Panc1 (cell line): ENCODE measurements around the gene PNRC1. TPM values are rescaled to one million over a fixed set of nuclear protein-coding genes. Genes with fewer than 3 reads are reported as not detected.
"Not testable (repeated sequence)": the region's sequence is repeated elsewhere in the genome, so short reads cannot be mapped to it uniquely, and the experiment has no call there.

ENCODE experiments used
- ATAC-seq: fragments of 200-7000 bp; cut with Tn5 transposase; 2 replicates; pipeline ENCODE4 v1.9.1; 2020; ENCODE audit warnings: mild to moderate bottlenecking, moderate library complexity
- BruUV-seq: library from RNA; stranded (reverse); fragments of 400-500 nt; replicated peaks from 2 replicates; lab custom pipeline; 2021; lab: Mats Ljungman, UMichigan
- CTCF ChIA-PET: fragments of 300-600 bp; sonication (Branson Sonifier 250); formaldehyde crosslinking; loops from one replicate; lab custom pipeline; 2022; ENCODE audit warnings: antibody characterized with exemption; lab: Charles Lee
- POLR2A ChIA-PET: fragments of 300-600 bp; sonication (Branson Sonifier 250); formaldehyde crosslinking; loops from one replicate; lab custom pipeline; 2022; ENCODE audit warnings: antibody characterized with exemption; lab: Charles Lee
- DNase-seq: peaks from one replicate; pipeline ENCODE4 v3.0.0-alpha.2; 2010; ENCODE audit warnings: low read depth, low spot score
- H3K27ac ChIP-seq: 2 replicates; pipeline ENCODE4 v1.5.1; 2011; ENCODE audit warnings: mild to moderate bottlenecking, low read length, inconsistent platforms
- H3K27me3 ChIP-seq: fragments of 200-500 bp; sonication (Bioruptor generic); 2 replicates; pipeline ENCODE4 v1.6.0; 2014; ENCODE audit warnings: low read length, inconsistent platforms; ENCODE audit not compliant: control insufficient read depth, insufficient read depth
- H3K36me3 ChIP-seq: fragments of 200-500 bp; sonication (Bioruptor generic); 2 replicates; pipeline ENCODE4 v1.5.1; 2014; ENCODE audit warnings: inconsistent platforms, mild to moderate bottlenecking, low read length, moderate library complexity; ENCODE audit not compliant: control insufficient read depth, insufficient read depth
- H3K4me1 ChIP-seq: 2 replicates; pipeline ENCODE4 v1.5.1; 2011; ENCODE audit warnings: inconsistent platforms, mild to moderate bottlenecking, low read length, moderate library complexity; ENCODE audit not compliant: control insufficient read depth, insufficient read depth
- H3K4me3 ChIP-seq, 2 experiments: 2 replicates each; pipeline ENCODE4 v1.5.1; 2011 to 2012; ENCODE audit warnings: low read depth in 2 of 2, low read length in 2 of 2, mild to moderate bottlenecking in 2 of 2, inconsistent platforms in 1 of 2, moderate library complexity in 1 of 2
- H3K9me3 ChIP-seq: fragments of 200-500 bp; sonication (Bioruptor generic); 2 replicates; pipeline ENCODE4 v1.5.1; 2014; ENCODE audit warnings: low read depth, mild to moderate bottlenecking, inconsistent platforms, low read length, moderate library complexity; ENCODE audit not compliant: control insufficient read depth, insufficient read depth
- CTCF ChIP-seq: fragments of 450-650 bp; IDR thresholded peaks from 2 replicates; pipeline ENCODE4 v1.5.1; 2017; ENCODE audit warnings: mild to moderate bottlenecking
- POLR2AphosphoS5 ChIP-seq: IDR thresholded peaks from 2 replicates; pipeline ENCODE4 v1.6.1; 2012; ENCODE audit warnings: mild to moderate bottlenecking, low read depth, low read length, moderate library complexity
- SIN3A ChIP-seq: IDR thresholded peaks from 2 replicates; pipeline ENCODE4 v1.6.1; 2012; ENCODE audit warnings: low read depth, mild to moderate bottlenecking, low read length, moderate library complexity, borderline replicate concordance; ENCODE audit not compliant: insufficient read depth
- TCF7L2 ChIP-seq: IDR thresholded peaks from 2 replicates; pipeline ENCODE4 v1.6.1; 2011; ENCODE audit warnings: mild to moderate bottlenecking, low read depth, low read length, inconsistent platforms
- in situ Hi-C: cut with HindIII; loops from 2 replicates; pipeline ENCODE4 v1.10.0; 2016; ENCODE audit warnings: low sequenced_read_pairs, low pct_unique_long_range_greater_than_20kb
- intact Hi-C: fragments of 100-400 bp; cut with micrococcal nuclease; formaldehyde crosslinking; loops from one replicate; pipeline ENCODE4 v1.10.0; 2022; ENCODE audit not compliant: unreplicated experiment
- total RNA-seq: library from RNA; stranded (reverse); gene quantifications from one replicate; pipeline ENCODE4 v1.2.1, GENCODE V29; 2021; ENCODE audit not compliant: unreplicated experiment
- TF ChIP-seq, protein P1 (sequence below), 2 experiments: IDR thresholded peaks; 2 replicates each; pipeline ENCODE4 v1.6.1; 2011 to 2012; ENCODE audit warnings: low read depth in 2 of 2, control low read depth in 1 of 2, low read length in 1 of 2, mild to moderate bottlenecking in 1 of 2, moderate library complexity in 1 of 2; ENCODE audit not compliant: insufficient read depth in 1 of 2

PNRC1 gene
- total RNA-seq, 1 experiment from 2014 or later, result 63.5 TPM

DNA sequence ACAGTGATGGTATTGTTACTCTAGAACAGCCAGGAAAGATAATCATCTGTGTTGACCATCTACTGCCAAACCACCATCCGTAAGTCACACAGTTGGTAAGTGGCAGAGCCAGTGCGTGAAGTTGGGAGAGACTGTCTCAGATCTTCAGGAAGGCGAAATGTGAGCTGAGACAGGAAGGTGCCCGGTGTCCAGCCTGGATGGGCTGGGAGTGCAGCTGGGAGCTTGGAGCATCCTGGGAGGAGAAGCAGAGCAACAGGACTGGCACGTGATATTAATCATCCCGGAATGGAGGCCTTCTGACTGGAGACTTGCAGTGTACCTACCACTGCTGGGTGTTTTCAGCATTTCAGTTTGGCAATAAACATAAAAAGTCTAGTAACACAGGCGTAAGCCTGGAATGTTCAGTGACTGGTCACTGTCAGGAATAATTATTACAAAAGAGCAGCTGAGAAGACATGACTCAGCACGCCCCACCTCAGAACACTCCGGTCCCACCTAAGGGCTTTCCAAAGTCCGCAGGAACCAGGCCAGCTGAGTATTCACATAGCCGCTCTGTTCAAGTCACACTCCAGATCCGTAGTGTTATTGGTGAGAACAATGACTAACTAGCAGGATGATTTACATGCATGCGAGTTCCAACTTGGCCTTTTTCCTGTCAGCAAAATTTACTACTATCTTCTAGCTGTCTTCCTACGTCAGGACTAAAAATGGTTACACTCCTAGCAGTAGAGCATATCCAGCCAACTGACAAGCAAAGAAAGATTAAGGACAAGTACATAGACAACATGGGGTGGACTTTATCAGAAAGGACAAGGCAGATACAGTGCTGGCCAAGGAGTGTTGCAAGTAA, 45.1 kb upstream of the PNRC1 start:
- no peak overlapping the region for H3K4me3 ChIP-seq
- intact Hi-C loops (no loop called here), in situ Hi-C loops (no loop called here)
- no peaks in the 10 kb centered on the region for H3K27me3 ChIP-seq
- H3K4me1 ChIP-seq, result no peaks in the 10 kb centered on the region
- BruUV-seq, result no TSS peak
- H3K9me3 ChIP-seq, result no peaks in the 10 kb centered on the region; the same call in 1 of the 2 replicates
- no peaks in the 10 kb centered on the region for H3K36me3 ChIP-seq
- ChIA-PET POLR2A (no interaction called here), CTCF (no interaction called here)
- DNase-seq, result peak; percentile 22
- peak overlapping the region; percentile 3; the same call in 1 of the 2 replicates for H3K27ac ChIP-seq
- TF ChIP-seq TCF7L2 (no peak), SIN3A (no peak), CTCF (no peak), POLR2AphosphoS5 (no peak)
- TF ChIP-seq, protein P1, sequence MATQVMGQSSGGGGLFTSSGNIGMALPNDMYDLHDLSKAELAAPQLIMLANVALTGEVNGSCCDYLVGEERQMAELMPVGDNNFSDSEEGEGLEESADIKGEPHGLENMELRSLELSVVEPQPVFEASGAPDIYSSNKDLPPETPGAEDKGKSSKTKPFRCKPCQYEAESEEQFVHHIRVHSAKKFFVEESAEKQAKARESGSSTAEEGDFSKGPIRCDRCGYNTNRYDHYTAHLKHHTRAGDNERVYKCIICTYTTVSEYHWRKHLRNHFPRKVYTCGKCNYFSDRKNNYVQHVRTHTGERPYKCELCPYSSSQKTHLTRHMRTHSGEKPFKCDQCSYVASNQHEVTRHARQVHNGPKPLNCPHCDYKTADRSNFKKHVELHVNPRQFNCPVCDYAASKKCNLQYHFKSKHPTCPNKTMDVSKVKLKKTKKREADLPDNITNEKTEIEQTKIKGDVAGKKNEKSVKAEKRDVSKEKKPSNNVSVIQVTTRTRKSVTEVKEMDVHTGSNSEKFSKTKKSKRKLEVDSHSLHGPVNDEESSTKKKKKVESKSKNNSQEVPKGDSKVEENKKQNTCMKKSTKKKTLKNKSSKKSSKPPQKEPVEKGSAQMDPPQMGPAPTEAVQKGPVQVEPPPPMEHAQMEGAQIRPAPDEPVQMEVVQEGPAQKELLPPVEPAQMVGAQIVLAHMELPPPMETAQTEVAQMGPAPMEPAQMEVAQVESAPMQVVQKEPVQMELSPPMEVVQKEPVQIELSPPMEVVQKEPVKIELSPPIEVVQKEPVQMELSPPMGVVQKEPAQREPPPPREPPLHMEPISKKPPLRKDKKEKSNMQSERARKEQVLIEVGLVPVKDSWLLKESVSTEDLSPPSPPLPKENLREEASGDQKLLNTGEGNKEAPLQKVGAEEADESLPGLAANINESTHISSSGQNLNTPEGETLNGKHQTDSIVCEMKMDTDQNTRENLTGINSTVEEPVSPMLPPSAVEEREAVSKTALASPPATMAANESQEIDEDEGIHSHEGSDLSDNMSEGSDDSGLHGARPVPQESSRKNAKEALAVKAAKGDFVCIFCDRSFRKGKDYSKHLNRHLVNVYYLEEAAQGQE (IDR thresholded peaks at IDR 0.05; ENCODE audit: insufficient read depth in 1 of 2, low read depth in 2 of 2, low read length in 1 of 2), result no peak
- ATAC-seq, result peak; percentile 66

GRCh38 chr6:89037141-89037900, 43.2 kb upstream of the PNRC1 start:
- intact Hi-C loops, result no loop called here
- Histone ChIP-seq H3K27me3 (no peaks in the 10 kb centered on the region), H3K9me3 (no peaks in the 10 kb centered on the region; the same call in 1 of the 2 replicates), H3K4me3 (no peak overlapping the region), H3K4me1 (no peaks in the 10 kb centered on the region), H3K36me3 (no peaks in the 10 kb centered on the region), H3K27ac (no peak overlapping the region)
- no peak for DNase-seq
- CTCF ChIA-PET, result no interaction called here
- in situ Hi-C loops, result no loop called here
- POLR2A ChIA-PET, result no interaction called here
- TF ChIP-seq POLR2AphosphoS5 (no peak), TCF7L2 (no peak), CTCF (no peak), SIN3A (no peak)
- TF ChIP-seq, protein P1 (IDR thresholded peaks at IDR 0.05; ENCODE audit: insufficient read depth in 1 of 2, low read depth in 2 of 2, low read length in 1 of 2), result no peak
- no peak for ATAC-seq
- no TSS peak for BruUV-seq

- H3K4me1 ChIP-seq, POLR2A ChIA-PET, H3K27ac ChIP-seq, H3K36me3 ChIP-seq, in situ Hi-C loops, H3K27me3 ChIP-seq, H3K4me3 ChIP-seq, H3K9me3 ChIP-seq, CTCF ChIA-PET, BruUV-seq, intact Hi-C loops, DNase-seq, ATAC-seq: not testable (repeated sequence)
Observed at GRCh38 chr6:89037901-89038293, 42.7 kb upstream of the PNRC1 start.
